GM19438 (cell line): ENCODE measurements around the gene USP51.
"Not testable (repeated sequence)": the region's sequence is repeated elsewhere in the genome, so short reads cannot be mapped to it uniquely, and the experiment has no call there.

ENCODE experiments used
- ATAC-seq: cut with Tn5 transposase; IDR thresholded peaks from one replicate; pipeline ENCODE4 v1.9.1; 2021; ENCODE audit warnings: low read depth; ENCODE audit not compliant: unreplicated experiment

Gene USP51

DNA sequence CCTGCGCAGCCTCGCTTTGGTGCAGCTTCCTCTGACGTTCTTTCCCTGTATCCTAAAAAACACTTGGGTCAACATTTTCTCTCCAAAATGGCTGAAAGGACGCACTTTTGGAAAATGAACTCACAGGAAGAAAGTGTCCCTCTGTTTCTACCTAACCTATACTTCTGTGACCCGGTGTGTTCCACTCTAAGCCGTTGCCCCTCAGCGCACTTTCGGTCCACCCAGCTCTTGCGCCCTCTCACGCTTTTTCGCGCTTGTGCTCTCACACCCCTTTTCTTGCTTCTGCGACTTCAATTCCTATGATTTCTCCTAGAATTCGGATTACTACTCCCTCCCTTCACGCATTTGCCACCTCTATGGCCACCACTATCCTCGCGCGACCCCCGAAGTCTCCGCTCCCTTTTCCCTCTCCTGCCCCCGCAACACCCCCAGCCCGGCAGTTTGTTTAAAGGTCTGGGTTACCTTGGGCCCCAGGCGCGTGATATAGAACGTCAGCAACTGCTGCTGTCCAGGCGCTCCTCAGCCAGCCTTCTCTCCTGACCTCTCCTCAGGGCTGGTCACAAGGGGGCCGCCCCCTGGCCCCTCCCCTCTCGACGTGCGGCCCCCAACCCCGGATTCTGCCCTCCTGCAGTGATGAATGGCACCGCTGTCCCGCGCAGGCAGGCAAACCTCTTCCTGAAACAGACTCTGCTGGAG lies at the start of gene USP51:
Gene USP51, minus strand, starts transcription at position 535 of the 696 bp plus-strand sequence. CDS start 909 bp downstream, outside the sequence.
- peak; percentile 39 for ATAC-seq

DNA sequence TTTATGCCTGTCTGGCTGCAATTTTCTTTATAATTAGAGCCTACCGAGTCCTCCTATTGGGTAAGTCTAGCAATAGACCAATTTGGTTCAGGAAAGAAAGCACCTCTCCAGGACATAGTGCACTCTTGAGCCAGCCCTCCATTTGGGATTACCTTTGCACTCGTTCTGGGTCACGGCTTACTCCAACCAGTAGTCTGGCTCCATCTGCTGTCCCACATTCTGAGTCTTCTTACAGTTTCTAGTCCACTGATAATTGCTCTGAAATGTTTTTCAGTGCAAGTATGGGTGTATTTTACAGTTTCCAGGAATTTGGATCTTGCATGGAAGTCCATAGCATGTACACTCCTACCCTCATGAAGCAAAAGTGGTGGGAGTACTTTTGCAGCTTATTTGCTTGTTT lies 34.8 kb upstream of the USP51 start:
- ATAC-seq = no peak

DNA sequence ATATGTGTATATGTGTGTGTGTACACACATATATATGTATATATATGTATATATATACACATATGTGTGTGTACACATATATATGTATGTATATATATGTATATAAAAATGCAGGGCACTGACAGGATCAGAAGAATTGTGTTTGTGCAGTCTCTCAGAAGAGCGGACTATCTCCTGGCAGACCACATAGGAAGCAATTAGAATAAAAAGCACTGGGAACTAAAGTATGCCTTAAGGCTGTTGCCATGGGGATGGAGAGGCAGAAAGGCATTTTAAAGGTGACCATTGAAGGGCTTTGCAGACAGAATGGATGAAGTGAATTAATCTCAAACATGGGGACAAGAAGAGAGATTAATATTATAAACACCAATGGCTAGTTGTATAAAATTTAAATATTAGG lies 33.7 kb upstream of the USP51 start:
- no peak for ATAC-seq

DNA sequence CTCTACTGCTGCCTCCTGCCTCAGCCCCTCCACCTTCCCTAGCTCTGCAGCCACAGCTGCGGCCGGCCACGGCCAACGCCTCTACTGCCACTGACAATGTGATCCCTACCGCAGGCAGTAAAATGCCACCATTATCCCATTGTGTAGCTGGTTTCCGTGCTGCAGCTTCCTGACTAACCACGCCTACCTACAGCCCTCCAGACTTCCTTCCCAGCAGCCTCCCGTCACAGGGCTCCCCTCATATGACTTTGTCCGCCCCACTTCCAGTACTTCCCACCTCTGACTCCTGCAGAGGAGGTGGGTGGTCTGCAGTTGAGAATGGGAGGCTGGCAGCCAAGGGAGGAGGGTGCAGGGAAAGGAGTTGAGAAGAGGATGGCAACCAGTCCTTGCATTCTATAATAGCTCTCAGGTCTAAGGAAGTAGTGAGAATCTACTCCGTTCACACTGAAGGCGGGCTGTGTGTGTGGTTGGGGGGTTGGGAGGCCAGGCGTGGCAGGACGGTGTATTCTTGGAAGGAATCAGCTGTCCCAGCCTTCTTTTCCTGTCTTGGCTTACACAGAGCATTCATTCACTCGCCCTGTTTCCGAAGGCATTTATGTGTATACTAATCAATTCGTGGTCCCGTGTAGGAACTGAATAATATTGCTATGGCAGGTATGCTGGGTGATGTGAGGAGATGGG lies 33.1 kb upstream of the USP51 start:
- ATAC-seq = no peak

DNA sequence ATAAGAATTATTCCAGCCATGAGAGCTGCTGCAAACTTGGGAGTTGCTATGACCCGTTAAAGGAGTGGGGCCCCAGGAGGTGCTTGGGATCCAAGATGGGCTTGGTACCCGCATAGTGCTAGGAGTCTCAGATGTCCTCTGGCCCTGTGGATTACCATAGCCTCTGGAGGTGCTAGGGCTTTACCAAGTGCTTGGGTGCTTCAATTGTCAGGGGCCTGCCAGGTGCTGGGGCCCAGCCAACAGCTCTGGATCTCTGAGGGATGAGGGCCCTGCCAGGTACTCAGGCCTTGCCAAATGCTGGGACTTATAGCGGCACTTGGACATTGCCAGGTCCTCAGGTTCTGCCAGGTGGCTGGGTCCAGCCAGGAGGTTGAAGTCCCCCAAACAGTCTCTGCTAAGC lies 32.0 kb upstream of the USP51 start:
- ATAC-seq = no peak

DNA sequence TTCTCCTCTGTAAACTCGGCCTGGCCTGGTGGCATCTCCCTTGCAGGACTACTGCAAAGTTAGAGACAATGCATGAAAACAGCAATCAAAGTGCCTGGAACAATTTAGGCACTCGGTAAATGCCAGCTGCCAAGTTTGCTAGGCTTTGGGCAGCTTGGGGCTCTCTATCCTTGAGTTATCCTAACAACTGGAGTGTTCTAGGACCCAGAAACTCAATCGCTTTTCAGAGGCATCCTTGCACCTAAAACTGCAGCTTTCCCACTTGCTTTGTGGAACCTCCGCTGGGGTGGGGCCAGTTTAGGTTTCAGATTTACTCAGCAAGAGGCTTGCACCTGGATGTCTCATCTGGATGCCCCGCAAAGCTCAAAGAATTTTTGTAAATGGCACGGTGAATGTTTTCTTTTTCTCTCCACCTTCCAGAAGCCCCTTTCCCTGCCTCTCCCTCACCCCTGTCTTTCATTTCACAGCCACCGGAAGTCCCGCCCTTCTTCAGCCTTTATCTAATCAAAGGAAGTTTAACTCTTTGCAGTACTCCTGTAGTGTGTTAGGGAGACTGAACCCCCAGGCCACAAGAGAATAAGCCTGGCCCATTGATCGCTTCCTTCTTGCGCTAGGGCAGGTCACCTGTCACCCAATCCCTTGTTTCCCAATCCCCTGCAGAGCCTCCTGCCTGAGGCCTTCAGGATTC lies 27.3 kb upstream of the USP51 start:
- not testable (repeated sequence) for ATAC-seq

DNA sequence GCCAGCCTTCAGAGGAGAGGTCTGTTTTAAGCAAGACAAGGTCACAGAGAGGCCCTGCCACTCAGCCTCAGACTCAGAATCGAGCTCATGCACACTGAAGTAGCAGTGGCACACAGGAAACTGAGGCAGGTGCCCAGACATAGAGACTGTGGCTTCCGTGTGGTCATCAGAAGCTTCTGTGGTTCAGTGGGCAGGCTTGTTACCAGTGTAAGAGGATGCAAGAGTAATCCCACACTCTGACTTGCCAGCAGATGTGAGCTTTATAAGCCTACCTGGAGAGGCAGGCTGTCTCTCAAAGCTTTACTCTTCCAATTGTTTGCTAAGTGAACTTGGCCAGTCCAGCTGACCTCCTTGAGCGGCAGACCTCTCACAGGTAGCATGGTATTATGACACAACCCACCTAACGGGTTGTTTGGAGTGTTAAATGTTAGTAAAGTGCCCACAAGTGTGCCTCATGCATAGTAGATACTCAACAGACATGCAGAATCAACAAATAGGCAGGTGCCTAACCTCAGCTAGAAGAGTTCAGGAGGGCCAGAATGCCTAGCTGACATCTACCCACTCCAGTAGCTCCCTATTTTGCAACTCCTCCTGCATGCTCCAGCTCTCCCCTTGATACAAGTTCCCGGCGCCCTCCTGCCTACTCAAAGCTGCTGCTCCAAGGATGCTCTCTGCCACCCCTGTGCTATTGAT lies 23.5 kb upstream of the USP51 start:
- not testable (repeated sequence) for ATAC-seq

DNA sequence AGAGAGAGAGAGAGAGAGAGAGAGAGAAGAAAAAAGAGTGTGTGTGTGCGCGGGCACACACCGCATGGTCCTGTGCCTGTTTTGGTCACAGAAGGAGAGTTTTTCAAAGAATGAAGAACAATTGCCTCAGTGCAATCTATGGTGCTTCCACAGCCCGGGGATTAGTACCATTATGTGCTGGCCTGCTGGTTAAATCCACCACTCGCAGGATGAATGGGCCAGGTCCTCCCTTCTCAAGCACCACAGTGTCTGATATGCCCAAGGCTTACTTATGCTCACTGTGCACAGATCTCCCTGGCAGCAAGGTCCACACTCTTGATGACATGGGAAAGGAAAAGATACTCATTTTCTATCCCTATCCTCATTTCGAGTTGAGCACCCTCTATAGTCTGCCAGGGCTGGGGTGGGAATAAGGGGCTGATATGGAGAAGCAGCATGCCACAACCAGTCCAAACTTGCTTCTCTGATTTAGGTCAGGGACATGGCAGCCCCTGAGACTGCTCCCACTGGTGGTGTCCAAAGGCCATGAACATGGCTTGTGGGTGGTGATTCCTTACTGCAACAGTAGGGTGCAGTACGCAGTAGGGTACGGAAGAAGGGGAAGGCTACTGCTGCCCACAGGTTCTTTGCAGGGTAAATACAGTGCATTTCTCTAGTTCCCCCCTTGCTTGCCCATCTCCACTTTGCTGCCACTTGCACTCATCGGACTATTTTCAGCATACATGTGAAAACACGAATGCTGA lies 18.9 kb upstream of the USP51 start:
- ATAC-seq = not testable (repeated sequence)

DNA sequence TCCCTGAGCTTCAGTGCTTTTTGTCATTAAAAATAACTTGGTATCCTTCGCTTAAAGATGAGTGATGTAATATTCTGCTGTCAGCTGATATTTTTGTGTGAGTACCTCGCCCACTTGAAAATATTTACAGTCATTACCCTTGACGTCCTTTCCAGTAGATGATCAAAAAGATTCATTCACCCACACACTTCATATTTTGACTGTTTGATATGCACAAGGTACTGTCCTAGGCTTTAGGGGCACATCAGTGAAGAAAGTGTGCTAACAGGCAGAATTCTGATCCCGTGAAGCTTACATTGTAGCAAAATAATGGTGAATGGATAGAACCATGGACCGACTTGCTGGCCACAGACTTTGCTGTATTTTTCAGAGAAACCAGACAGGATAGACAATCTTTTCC lies 18.1 kb upstream of the USP51 start:
- ATAC-seq = not testable (repeated sequence)

DNA sequence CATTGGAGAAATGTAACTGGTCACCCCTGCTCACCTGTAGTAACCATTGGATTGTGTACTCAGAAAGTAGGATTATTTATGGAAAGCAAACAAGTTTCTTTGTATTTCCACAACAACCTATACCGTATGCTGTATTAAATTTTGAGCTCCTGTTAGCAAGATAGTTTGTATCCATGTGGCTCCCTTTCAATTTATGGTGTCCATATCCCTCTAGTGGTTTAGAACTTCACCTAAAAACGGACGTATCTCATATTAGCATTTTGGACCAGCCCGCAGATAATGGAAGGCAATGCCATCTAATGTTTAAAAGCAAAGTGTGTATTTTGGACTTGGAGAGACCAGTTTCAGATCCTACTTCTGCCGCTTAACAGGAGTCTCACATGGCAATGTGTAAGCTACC lies 17.4 kb upstream of the USP51 start:
- not testable (repeated sequence) for ATAC-seq

DNA sequence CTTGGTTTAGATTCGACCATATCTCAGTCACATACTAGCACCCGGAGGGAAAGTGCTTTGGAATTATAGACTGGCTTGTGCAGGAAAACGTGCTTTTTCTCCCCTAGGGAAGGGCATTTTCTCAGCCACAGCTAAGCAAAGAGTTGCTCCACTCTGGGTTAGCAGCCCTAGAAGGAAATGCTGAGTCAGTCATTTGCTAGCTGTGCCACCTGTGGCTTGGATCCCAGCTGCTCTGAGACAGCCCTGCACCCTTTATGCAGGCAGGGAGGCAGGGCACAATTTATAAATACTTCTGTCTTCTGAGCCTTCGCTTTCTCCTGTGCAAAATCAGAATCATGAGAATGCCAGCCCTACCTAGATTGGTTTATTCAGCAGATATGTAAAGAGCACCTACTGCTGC lies 1.3 kb upstream of the USP51 start:
- no peak for ATAC-seq

DNA sequence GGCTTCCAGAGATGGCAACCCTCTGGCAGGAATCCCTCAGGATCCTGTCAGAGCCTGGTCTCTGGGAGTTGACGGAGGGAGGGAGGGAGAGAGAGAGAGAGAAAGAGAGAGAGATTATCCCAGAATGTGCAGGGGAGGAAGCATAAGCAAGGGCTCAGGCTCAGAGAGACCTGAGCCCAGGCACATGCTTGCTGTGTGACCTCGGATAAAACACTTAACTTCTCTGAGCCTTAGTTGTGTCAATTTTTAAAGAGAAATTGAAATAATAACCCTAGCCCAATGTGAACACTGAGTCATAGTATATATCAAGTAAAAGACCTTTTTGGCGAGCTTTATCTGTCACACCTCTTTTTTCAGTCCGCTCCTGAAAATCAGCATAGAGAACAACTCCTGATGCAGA lies 473 bp upstream of the USP51 start:
- no peak for ATAC-seq

DNA sequence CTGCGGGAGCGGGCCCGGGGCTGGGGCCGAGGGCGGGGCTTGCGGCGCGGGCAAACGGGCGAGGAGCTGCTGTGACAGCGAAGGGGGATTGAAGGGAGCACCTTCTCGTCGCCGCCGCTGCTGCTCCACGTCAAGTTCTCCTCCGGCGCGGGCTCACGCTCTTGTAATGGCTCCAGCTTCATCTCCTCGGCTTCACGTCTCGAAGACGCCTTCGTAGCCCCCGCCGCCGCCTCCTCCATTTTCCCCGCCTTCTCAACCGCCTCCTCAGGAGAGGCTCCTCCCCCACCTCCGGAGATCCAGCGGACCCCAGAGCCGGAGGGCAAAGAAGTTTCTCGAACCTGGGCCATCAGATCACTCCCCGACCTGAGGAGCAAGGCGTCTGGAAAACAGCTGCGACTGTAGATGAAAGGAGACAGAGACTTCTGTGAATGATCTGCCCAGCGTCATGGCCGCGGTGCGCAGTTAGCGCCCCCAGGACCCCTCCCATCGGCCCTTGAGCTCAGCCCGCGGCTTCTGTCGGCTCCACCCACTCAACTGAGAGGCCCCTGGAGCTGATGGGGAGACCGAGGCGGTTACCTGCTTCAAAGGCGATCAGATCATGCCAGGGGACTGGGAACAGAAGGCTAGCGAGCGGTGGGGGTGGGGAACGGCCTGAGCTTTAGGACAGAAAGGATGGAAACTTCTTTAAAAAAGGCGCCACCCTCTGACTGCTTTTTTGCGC lies 895 bp downstream of the USP51 start:
- ATAC-seq = peak; percentile 62

DNA sequence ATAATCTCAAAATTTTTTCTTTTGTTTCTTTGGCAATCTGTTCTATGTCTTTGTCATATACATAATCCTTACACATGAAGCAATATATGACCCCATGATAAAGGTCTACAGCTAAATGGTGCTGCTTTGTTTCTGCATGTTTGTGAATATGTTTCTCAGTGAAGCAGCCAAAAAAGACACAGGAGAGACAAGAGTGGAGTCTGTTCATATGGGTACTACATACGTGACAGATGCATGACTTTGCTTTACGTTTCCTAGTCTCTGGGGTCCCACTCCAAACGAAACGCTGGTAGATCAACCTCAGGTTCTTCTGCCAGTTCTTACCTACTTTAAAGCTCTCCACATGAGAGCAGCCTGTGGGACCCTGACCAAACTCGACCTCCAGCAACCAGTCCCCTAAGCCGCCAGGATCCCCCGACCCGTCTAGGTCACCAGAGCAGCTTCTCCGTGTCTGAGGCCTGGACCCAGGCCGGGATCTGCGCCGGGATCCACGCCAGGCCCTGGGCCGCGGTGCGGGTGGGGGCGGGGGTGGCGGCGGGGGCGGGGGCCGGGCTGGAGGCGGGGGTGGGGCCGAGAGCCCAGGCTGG lies 1.5 kb downstream of the USP51 start:
- peak; percentile 4 for ATAC-seq

DNA sequence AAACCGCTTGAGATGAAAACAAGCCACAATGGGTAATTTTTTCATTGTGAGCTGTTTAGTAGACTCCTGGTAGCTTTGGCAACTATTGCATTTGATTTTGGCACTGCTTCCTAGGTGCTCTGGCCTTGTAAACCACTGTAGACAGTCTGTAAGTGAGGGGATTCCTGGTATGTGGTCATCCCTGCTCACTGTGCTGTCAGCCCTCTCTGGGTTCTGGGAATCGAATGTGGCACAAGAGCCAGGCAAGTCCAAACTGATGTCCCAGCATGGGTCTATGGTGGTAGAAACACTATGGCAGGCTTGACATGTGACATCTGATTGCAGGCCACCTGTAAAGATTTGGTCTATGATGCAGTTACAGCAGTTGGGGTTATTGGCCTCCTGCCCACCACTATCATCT lies 2.5 kb downstream of the USP51 start:
- no peak for ATAC-seq

DNA sequence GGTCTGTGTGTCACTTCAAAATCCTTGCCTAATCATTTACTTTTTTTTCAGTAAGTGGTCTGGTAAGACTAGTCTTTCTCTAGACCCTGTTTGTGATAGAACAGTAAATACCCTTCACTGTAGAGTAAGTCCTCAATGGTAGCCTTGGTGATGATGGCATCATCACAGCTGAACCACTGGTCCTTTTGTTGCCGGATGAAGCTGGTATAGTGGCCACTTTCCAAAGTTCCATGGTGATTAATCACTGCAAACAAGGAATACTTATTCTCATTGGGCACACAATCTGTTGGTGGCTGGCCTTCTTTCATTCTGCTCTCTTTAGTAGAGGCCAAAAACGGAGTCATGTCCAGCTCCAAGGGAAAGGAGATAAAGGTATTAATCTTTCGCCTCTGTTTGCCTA lies 2.9 kb downstream of the USP51 start:
- ATAC-seq = no peak

DNA sequence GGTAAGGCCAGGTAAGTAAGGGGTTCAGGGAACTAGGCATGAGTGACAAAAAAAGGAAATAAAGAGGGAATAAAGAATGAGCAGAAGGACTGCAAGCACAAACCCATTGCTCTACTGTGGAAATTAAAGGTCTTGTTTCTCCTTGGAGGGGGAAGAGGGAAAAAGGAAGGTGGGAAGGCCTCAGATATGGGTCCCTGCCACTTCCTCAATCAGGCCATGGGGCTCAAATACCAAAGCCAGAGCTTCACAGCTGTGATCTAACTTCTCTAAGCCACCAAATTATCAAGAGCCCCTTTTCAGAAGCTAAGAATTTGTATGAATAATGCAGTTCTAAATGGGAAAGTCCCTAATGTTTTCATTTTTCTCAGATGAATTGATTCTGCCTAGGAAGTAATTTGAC lies 4.7 kb downstream of the USP51 start:
- ATAC-seq = no peak

DNA sequence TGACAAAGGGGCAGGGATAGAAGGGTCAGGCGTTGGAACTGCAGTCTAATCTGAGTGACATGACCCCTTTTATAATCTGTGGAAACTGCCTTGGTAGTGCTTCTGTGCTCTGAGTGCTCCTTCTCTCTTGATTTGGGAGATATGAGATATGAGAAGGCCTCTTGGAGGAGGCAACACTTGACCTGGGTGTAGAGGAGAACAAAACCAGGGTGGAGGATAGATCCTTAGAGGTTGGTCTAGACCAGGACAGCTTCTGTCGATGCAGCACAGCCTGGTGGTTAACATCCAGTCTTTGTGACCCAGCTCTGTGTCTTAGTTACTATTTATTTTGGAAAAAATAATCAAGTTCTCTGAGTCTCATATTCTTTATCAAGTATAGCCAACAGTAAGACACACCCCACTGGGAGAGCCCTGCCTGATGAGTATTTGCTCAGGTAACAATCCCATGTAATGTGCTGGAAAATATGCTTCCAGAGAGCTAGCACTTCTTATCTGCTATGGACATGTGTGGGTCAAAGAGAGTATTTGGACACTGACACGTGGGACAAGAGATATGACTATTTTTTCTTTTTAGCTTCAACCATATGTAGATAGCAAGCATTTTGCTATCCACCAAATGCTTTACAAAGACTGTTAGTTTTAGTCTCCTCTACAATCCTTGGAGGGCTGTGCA lies 9.1 kb downstream of the USP51 start:
- no peak for ATAC-seq

DNA sequence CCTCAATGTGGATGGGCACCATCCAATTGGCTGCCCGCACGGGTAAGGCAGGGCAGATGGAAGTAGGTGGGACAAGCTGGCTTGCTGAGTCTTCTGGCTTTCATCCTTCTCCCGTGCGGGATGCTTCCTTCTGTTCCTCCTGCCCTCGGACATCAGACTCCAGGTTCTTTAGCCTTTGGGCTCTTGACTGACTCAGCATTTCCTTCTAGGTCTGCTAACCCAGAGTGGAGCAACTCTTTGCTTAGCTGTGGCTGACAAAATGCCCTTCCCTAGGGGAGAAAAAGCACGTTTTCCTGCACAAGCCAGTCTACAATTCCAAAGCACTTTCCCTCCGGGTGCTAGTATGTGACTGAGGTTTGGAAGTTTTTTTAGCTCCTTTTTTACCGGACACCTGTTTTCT lies 9.7 kb downstream of the USP51 start:
- ATAC-seq = not testable (repeated sequence)
